ENCODE measurements around the gene L3MBTL4.

DNA sequence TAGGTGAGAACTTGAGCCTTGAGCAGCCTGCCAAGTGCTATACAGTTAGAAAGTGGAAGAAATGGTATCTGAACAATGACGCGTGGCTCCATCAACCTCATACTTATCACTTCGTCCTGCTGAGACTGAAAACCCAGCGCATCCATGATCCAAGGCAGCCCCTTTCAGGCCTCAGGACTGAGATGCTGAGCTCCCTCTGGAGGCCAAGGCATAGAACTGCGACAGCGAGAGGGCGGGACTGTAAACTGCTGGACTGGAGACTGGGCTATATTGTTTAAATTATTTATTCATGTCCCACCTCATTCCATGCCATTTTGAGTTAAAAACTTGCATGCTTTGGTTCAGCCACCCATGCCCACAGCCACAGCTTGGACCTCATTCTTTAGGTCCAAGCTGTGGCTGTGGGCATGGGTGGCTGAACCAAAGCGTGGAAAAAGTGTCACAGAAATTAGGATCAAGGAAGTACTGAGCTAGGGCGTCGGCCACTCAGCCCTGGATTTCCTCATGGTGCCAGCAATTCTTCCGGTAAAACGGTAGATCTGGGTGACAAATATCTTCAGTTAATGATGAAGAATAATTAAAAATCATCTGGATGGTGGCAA lies 195.5 kb downstream of the L3MBTL4 start:
- no peak for TF ChIP-seq ZFP30 (CRISPR knock-in tag; IDR thresholded peaks at IDR 0.05)
- TF ChIP-seq, protein P1, sequence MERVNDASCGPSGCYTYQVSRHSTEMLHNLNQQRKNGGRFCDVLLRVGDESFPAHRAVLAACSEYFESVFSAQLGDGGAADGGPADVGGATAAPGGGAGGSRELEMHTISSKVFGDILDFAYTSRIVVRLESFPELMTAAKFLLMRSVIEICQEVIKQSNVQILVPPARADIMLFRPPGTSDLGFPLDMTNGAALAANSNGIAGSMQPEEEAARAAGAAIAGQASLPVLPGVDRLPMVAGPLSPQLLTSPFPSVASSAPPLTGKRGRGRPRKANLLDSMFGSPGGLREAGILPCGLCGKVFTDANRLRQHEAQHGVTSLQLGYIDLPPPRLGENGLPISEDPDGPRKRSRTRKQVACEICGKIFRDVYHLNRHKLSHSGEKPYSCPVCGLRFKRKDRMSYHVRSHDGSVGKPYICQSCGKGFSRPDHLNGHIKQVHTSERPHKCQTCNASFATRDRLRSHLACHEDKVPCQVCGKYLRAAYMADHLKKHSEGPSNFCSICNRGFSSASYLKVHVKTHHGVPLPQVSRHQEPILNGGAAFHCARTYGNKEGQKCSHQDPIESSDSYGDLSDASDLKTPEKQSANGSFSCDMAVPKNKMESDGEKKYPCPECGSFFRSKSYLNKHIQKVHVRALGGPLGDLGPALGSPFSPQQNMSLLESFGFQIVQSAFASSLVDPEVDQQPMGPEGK (CRISPR knock-in tag; IDR thresholded peaks at IDR 0.05; ENCODE audit: borderline replicate concordance) = no peak
- TF ChIP-seq ZC3H10 (CRISPR knock-in tag; IDR thresholded peaks at IDR 0.05) = no peak
- TF ChIP-seq RARB (CRISPR knock-in tag; IDR thresholded peaks at IDR 0.05) = no peak
- TF ChIP-seq TCF4 (CRISPR knock-in tag; IDR thresholded peaks at IDR 0.05; ENCODE audit: borderline replicate concordance) = no peak
- TF ChIP-seq, protein P2, sequence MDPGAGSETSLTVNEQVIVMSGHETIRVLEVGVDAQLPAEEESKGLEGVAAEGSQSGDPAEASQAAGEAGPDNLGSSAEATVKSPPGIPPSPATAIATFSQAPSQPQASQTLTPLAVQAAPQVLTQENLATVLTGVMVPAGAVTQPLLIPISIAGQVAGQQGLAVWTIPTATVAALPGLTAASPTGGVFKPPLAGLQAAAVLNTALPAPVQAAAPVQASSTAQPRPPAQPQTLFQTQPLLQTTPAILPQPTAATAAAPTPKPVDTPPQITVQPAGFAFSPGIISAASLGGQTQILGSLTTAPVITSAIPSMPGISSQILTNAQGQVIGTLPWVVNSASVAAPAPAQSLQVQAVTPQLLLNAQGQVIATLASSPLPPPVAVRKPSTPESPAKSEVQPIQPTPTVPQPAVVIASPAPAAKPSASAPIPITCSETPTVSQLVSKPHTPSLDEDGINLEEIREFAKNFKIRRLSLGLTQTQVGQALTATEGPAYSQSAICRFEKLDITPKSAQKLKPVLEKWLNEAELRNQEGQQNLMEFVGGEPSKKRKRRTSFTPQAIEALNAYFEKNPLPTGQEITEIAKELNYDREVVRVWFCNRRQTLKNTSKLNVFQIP (CRISPR knock-in tag; IDR thresholded peaks at IDR 0.05; ENCODE audit: borderline replicate concordance, low read depth) = no peak
- TF ChIP-seq, protein P3, sequence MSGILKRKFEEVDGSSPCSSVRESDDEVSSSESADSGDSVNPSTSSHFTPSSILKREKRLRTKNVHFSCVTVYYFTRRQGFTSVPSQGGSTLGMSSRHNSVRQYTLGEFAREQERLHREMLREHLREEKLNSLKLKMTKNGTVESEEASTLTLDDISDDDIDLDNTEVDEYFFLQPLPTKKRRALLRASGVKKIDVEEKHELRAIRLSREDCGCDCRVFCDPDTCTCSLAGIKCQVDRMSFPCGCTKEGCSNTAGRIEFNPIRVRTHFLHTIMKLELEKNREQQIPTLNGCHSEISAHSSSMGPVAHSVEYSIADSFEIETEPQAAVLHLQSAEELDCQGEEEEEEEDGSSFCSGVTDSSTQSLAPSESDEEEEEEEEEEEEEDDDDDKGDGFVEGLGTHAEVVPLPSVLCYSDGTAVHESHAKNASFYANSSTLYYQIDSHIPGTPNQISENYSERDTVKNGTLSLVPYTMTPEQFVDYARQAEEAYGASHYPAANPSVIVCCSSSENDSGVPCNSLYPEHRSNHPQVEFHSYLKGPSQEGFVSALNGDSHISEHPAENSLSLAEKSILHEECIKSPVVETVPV (CRISPR knock-in tag; IDR thresholded peaks at IDR 0.05) = no peak
- no peak for TF ChIP-seq ARNTL (CRISPR knock-in tag; IDR thresholded peaks at IDR 0.05; ENCODE audit: borderline replicate concordance, low read depth)
